ENCODE data around the gene ZNF423.

DNA sequence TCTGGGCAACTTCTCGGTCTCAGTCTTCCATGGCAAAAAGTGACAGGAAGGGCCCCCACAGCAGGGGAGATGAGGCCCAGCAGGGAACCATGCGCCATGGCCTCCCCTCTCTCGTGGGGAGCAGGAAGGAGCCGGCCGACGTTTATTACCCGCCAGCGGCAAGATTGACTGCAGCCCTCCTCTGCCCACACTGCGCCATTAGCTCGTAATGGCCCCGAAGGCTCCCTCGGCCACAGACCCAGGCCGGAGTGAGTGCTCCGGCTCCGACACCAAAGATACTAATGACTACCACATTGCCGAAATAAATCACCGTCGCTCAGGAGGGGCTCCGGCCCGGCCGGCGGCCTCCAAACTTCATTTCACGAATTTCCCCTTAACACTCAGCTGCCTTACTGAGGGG, 255.4 kb downstream of the ZNF423 start:
- TF ChIP-seq CTCF (IDR thresholded peaks at IDR 0.05 in 8 of 11, conservative IDR thresholded peaks at IDR 0.05 in 3 of 11) (no peak), POLR2A (IDR thresholded peaks at IDR 0.05) (no peak), POLR2AphosphoS5 (IDR thresholded peaks at IDR 0.05) (no peak)
